Skin of body (tissue), 2 donors: ENCODE measurements around the gene FOLR1. TPM values are rescaled to one million over a fixed set of nuclear protein-coding genes. Genes with fewer than 3 reads are reported as not detected.
A peak's percentile ranks its signal among the peaks of the same experiment; 100 is the strongest.
"Not testable (repeated sequence)": the region's sequence is repeated elsewhere in the genome, so short reads cannot be mapped to it uniquely, and the experiment has no call there.

Source experiments
- DNase-seq: peaks from one replicate; lab custom pipeline; 2025; lab: John Stamatoyannopoulos, UW
- total RNA-seq: library from RNA; depleted of rRNA; stranded (reverse); fragments of >200 nt; gene quantifications from one replicate; pipeline ENCODE4 v1.2.3, GENCODE V29; 2014

FOLR1 gene
- 0.69 TPM for total RNA-seq

DNA sequence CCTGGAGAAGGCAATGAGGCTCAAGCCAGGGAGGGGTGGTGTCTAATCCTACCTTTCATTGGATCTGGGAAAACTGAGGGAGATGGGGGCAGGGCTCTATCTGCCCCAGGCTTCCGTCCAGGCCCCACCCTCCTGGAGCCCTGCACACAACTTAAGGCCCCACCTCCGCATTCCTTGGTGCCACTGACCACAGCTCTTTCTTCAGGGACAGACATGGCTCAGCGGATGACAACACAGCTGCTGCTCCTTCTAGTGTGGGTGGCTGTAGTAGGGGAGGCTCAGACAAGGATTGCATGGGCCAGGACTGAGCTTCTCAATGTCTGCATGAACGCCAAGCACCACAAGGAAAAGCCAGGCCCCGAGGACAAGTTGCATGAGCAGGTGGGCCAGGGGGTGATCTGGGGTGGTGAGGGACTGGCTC lies at the start of gene FOLR1:
TSS of gene FOLR1 (plus strand) at position 180 of the 421 bp plus-strand sequence. CDS start at position 214, 34 bp downstream.
- no peak for DNase-seq

DNA sequence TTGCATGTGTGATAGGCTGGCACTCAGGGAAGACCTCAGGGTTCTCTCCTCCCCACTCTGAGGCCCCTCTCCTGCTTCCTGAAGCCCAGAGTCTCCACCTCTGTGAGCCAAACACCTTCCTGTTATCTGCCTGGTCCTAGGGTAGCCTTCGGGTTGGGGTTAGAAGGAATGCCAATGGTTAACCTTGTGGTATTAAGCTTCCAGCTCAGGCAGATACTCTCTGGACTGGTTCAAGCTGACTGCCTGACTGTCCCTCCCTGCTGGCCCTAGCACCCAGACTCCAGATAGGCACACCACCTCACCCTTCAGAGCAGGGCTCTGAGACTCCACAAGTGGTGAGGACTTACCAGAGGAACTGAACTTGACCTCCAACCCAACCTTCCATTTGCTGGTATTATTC lies 49.4 kb upstream of the FOLR1 start:
- not testable (repeated sequence) for DNase-seq

DNA sequence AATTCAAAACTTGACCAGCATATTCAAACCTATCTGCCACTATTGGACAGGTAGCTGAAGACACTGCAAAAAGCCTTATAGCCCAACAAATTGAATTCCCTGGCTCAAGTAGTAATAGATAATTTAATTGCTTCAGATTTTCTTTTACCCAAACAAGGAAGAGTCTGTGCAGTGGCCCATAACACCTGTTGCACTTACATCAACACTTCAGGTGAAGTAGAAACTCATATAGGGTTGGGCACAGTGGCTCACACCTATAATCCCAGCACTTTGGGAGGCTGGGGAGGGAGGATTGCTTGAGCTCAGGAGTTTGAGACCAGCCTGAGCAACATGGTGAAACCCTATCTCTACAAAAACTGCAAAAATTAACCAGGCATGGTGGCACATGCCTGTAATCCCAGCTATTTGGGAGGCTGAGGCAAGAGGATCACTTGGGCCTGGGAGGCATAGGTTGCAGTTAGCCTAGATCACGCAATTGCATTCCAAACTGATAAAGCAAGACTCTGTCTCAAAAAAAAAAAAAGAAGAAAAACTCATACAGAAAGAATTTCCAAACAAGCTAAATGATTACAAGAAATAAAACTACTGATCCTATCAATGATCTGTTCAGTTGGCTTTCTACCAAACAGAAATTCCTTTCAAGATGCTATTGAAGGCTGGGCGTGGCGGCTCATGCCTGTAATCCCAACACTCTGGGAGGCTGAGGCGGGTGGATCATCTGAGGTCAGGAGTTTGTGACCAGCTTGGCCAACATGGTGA lies 47.0 kb upstream of the FOLR1 start:
- peak; percentile 12 for DNase-seq

DNA sequence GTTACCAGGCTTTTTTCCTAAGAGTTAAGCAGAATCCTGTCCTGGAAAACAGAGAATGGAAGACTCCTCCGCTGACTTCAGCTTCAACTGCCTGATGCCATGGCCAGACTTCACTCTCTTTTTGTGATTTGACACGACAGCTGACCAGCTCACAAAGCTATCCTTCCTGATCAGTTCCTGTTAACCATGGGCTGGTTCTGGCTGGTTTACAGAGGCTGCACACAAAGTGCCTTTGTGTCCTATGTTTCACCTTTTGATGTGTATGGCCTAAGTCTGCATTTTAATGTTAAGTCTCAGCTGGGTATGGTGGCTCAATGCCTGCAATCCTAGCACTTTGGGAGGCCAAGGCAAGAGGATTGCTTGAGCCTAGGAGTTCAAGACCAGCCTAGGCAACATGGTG lies 45.3 kb upstream of the FOLR1 start:
- DNase-seq, result no peak

DNA sequence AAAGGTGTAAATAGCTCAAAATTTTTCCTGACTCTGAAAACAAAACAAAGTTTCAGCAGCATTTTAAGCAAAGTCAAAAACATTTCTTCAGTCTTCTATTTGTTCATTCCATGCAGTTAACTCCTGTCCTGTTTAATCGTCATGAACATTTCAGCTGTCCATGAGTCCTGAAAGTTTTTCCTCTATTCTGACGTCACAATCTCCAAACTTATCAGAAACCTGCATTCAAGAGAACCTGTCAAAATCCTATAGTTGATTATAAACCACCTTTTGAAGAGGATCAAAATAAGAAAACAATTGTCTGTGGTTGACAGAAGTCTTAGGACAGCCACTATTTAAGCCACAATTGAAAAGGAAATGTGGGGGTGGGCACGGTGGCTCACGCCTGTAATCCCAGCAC lies 41.1 kb upstream of the FOLR1 start:
- DNase-seq, result no peak

DNA sequence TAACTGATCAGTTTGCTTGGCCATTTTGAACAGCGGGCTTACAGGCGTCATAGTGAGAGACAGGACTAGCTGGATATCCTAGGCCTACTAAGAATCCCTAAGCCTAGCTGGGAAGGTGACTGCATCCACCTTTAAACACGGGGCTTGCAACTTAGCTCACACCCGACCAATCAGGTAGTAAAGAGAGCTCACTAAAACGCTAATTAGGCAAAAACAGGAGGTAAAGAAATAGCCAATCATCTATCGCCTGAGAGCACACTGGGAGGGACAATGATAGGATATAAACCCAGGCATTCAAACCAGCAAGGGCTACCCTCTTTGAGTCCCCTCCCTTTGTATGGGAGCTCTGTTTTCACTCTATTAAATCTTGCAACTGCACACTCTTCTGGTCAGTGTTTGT lies 38.1 kb upstream of the FOLR1 start:
- not testable (repeated sequence) for DNase-seq

DNA sequence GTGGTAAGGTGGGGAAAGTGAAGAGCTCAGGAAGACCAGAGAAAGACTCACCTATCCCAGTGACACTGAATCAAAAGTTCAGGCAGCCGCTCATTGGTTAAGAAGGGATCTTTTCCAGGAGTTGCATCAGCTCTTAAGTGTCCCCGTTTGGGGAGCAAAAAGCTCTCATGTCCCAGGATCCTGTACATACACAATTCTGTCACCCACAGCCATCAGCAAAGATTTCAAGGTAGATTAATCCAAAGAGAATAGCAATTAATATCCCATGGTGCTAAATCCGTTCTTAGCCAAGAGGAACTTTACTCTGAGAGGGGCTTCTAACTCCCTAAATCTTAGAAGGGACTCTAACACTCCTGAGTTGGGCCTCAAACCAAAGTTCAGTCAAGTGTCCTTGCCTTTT lies 37.1 kb upstream of the FOLR1 start:
- no peak for DNase-seq

DNA sequence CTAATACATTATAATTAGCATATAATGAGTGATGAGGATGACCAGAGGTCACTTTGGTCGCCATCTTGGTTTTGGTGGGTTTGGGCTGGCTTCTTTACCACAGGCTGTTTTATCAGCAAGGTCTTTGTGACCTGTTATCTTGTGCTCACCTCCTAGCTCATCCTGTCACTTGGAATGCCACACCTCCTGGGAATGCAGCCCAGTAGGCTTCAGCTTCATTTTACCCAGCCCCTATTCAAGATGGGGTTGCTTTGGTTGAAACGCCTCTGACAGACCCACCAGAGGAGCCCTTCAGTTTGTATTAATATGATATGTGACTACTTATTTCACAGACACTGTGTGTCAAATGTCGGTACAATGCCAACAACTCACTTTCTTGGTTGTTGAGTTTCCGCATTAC lies 36.2 kb upstream of the FOLR1 start:
- DNase-seq, result no peak

DNA sequence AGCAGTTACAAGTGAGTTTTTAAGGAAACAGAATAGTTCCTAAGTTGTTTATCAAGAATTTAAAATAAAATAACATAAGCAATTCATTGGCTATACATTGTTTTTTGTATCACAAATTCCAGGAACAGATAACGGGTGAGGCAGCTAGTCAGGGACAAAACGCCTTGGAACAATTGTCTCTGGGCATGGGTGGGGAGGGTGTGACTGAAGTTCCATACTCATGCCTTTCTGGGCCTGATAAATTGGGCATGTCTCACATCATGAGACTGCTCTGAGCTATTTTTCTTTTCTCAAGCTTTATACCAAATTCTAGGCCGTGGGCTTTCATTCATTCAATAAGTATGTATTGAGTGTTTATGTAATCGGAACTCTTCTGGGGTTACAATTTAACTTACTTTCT lies 34.8 kb upstream of the FOLR1 start:
- no peak for DNase-seq

DNA sequence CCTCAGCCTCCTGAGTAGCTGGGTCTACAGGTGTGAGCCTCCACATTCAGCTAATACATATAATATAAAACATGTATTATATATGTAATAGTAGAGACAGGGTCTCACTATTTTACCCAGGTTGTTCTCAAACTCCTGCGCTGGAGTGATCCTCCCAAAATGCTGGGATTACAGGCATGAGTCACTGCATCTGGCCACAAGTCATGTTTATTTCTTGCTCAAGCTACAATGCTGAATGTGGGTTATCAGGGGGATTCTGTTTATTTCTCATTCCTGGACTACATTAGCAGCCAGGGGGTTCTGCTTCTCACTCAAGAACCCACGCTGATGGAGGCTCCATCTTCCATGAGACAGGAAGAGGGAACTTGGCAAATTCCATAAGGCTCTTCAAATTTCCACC lies 31.6 kb upstream of the FOLR1 start:
- DNase-seq, result no peak

DNA sequence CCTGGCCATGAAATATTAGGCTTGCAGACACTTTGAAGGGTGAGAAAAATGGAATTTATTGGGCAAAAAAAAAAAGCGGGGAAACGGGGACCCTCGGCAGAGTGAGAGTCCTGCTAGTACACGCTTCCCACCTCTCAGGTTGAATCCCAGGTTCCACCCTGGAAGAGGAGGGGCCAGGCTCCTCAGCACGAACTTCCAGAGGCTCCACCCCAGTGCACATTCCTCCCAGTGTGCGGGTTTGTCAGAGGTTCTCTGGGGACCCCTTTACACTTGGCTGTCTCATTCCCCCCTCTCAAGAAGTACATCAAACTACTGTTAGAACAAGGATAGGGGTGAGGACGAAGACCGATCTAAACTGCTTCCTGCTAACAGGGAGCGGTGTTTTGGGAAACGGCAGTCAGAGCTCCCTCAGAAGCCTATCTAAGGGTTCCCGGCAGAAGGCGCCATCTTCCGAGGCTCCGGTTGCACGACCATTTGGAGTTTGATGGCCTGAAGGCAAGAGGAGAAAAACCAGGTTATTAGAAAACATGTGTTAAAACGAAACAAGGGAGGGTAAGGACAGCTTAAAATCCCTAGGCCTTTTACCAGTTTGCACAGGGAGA lies 28.9 kb upstream of the FOLR1 start:
- no peak for DNase-seq

DNA sequence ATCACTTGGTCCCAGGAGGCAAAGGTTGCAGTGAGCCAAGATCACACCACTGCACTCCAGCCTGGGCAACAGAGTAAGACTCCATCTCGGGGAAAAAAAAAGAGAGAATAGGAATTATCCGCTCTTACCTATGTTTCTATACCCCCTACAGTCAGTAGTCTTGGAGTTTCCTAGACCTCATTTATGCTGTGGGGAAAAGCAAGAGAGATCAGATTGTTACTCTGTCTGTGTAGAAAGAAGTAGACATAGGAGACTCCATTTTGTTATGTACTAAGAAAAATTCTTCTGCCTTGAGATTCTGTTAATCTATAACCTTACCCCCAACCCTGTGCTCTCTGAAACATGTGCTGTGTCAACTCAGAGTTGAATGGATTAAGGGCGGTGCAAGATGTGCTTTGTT lies 27.8 kb upstream of the FOLR1 start:
- DNase-seq, result not testable (repeated sequence)

DNA sequence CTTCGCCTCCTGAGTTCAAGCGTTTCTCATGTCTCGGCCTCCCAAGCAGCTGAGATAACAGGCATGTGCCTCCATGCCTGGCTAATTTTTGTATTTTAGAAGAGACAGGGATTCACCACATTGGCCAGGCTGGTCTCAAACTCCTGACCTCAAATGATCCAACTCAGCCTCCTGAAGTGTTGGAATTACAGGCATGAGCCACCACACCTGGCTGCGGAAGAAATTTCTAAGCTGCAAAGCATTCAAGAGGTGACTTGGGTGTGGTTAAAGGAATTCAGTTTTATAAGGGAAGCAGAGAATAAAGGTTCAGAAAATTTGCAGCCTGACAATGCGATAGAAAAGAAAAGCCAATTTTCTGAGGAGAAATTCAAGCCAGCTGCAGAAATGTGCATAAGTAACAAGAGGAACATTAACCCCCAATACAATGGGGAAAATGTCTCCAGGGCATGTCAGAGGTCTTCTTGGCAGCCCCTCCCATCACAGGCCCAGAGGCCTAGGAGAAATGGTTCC lies 22.8 kb upstream of the FOLR1 start:
- DNase-seq, result not testable (repeated sequence)

DNA sequence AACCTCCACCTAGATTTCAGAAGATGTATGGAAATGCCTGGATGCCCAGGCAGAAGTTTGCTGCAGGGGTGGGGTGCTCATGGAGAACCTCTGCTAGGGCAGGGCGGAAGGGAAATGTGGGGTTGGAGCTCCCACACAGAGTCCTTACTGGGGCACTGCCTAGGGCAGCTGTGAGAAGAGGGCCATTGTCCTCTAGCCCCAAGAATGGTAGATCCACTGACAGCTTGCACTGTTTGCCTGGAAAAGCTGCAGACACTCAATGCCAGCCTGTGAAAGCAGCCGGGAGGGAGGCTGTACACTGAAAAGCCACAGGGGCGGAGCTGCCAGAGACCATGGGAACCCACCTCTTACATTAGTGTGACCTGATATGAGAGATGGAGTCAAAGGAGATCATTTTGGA lies 22.2 kb upstream of the FOLR1 start:
- DNase-seq, result not testable (repeated sequence)

DNA sequence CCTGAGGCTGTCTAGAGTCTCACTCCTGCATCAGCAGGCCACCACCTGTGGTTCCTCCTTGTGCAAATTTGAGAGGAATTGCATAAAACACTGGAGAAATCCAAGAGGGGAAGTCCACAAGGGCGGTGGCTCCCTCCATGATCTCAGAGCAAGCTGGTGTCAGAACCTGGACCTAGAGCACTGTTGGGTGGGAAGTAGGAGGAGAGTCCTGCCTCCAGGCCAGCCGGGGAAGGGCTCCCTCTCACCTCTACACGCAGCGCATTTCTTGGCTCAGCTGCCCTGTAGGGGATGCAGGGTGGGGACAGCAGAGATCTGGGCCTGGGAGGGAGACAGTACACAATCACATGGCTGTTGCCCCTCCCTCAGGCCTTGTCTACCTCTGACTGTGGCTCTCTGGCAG lies 19.9 kb upstream of the FOLR1 start:
- DNase-seq, result not testable (repeated sequence)

DNA sequence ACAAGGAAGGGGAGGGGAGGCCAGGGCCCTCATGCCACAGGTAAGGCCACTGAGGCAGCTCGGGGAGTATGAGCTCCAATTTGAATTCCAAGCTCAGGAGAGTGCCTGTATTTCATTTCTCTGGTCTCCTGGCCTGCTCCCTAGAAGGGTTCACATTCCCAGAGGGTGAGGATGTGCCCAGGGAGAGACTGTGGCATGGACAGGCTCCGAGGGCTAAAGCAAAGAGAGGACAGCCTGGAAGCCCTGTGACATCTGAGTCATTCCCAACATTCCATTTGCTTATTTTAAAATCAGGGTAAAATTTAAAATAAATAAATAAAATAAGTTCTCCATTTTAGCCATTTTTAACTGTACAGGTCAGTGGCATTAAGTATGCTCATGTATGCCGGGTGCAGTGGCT lies 18.6 kb upstream of the FOLR1 start:
- DNase-seq, result no peak

DNA sequence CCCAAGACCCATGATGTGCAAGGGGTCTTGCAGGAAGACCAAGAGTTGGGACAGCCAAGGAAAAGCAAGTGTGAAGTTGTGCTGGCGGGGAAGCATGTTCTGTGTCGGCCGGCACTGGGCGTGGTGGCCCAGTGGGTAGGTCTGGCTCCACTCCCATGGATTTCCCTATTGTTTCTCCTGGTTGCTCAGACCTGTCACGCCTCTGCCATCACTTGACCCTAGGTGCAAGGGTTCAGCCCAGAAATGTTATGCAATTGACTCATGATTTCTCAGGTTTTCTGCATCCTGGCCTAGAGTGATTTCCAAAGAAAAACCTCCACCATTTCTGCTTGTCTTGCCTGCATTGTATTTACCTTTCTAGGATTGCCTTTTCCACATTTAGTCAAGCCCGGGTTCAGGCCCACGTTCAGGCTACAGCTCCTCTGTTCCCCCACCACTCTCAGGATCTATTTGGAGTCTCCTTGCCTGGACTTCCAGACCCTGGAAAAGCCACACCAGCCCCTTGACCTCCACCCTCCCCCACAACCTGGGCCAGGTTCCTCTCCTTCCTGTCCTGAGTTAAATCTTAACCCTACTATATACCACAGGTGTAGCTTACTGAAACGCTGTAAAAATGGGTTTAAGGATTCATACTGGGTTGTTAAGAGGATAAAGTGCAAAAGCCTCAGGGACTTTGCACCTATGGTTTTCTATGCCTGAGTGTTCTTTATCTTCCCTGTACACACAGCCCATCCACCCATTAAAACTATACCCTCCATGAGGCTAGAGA lies 17.5 kb upstream of the FOLR1 start:
- DNase-seq, result no peak

DNA sequence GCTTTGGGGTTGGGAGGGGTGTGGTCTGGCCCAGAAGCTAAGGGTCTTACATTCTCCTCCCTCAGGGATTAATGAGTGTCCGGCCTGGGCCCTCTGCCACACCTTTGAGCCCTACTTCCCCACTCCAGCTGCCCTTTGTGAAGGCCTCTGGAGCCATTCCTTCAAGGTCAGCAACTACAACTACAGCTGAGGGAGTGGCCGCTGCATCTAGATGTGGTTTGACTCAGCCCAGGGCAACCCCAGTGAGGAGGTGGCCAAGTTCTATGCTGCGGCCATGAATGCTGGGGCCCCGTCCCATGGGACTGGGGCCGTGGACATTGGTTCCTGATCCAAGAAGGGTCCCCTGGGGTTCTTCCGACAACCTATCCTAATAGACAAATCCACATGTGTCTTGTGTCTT lies 14.3 kb upstream of the FOLR1 start:
- DNase-seq, result no peak

DNA sequence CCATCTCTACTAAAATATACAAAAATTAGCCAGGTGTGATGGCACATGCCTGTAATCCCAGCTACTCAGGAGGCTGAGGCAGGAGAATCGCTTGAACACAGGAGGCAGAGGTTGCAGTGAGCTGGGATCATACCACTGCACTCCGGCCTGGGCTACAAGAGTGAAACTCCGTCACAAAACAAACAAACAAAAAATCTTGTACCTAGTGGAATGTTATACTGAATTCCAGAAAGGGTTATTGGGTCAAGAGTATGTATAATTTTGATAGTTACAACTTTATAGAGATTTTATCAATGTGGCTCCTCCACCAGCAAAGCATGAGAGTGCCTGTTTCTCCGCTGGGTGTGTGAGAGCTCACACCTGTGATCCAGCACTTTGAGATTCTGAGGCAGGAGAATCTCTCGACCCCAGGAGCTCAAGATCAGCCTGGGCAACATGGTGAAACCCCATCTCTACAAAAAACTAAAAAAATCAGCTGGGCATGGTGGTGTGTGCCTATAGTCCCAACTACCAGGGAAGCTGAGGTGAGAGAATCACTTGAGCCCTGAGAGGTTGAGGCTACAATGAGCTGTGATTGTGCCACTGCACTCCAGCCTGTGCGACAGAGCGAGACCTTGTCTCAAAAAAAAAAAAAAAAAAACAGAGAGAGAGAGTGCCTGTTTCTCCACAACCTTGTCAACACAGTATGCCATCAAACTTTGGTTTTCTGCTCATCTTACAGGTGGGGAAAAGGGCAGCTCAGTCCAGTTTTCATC lies 12.7 kb upstream of the FOLR1 start:
- no peak for DNase-seq

DNA sequence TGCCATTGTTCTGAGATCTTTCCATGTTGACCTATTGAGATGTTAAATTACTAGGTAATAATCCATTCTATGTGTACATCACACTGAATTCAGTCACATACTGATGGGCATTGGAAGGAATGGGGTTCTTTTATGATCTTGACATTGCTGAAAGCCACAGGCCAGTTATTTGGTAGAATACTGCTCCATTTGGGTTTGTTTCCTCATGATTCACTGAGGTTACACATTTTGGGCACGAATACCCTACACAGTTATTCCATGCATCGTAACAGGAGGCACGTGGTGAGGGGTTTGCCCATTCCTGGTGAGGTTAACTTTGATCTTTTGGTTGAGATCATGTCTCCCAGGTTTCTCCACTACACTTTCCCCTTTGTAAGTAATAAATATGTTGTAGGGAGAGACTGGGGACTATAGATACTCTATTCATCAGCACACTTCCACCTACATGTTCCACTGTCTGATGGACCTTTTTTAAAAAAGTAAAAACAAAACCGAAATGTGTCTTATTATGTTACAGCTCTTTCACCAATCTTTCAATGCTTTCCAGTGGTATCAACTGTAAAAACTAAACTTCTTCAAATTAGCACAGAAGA lies 12.0 kb upstream of the FOLR1 start:
- DNase-seq, result no peak

DNA sequence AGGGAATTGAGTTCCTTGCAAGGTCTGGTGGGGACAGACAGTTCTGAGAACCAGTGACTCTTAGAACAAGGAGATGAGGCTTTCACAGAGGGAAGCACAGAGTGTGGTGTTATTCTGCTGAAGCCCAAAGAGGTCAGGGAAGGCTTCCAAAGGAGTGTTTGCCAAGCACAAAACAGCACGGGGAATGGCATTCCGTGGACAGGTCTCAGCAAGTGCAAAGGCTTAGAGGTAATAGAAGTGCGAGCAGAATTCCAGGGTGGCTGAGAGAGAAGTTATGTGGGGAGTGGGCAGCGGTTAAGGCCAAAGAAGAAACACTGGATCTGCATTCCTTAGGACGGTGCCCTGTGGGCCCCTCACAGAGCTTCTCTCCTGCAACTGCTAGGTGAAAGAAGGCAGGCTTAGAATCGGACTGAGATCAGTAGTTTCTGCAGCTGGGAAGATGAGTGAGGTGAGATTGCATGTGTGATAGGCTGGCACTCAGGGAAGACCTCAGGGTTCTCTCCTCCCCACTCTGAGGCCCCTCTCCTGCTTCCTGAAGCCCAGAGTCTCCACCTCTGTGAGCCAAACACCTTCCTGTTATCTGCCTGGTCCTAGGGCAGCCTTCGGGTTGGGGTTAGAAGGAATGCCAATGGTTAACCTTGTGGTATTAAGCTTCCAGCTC lies 10.9 kb upstream of the FOLR1 start:
- not testable (repeated sequence) for DNase-seq
